Measurements from ENCODE around the gene UAP1L1. TPM values are rescaled to one million over a fixed set of nuclear protein-coding genes. Genes with fewer than 3 reads are reported as not detected.

The UAP1L1 gene
- total RNA-seq, 3 donors from 2014 or later, result 10.5 to 13.6 (median 12.8) TPM

GRCh38 chr9:137111788-137112563 is 34.7 kb downstream of the UAP1L1 start:
- DNase-seq, result no peak
- Histone ChIP-seq H3K36me3 (ENCODE audit: low read depth) (no peaks in the 10 kb centered on the region), H3K4me3 (no peak overlapping the region), H3K9me3 (no peaks in the 10 kb centered on the region), H3K4me1 (ENCODE audit: low read depth) (peaks cover 6% of the 10 kb centered on the region)
- TF ChIP-seq CTCF (IDR thresholded peaks at IDR 0.05), result no peak
- no peak for ATAC-seq
- intact Hi-C loops (cut with DNase I, micrococcal nuclease), result no loop called here

- intact Hi-C loops (cut with DNase I, micrococcal nuclease), result no loop called here
- Histone ChIP-seq H3K4me3 (no peak overlapping the region), H3K36me3 (ENCODE audit: low read depth) (no peaks in the 10 kb centered on the region), H3K9me3 (no peaks in the 10 kb centered on the region), H3K4me1 (ENCODE audit: low read depth) (peaks cover 6% of the 10 kb centered on the region)
- ATAC-seq (no peak), DNase-seq (no peak)
- no peak for TF ChIP-seq CTCF (IDR thresholded peaks at IDR 0.05)
These were observed 35.5 kb downstream of the UAP1L1 start for GRCh38 chr9:137112564-137113384.

- intact Hi-C loops (cut with DNase I, micrococcal nuclease), result no loop called here
- DNase-seq, result no peak
- Histone ChIP-seq H3K4me3 (no peak overlapping the region), H3K4me1 (ENCODE audit: low read depth) (peaks cover 6% of the 10 kb centered on the region), H3K9me3 (no peaks in the 10 kb centered on the region), H3K36me3 (ENCODE audit: low read depth) (no peaks in the 10 kb centered on the region)
- TF ChIP-seq CTCF (IDR thresholded peaks at IDR 0.05), result no peak
- ATAC-seq, result no peak
These were observed 36.3 kb downstream of the UAP1L1 start for GRCh38 chr9:137113385-137114159.

- peaks cover 6% of the 10 kb centered on the region for H3K4me1 ChIP-seq (ENCODE audit: low read depth)
- no peaks in the 10 kb centered on the region for H3K36me3 ChIP-seq (ENCODE audit: low read depth)
- no peak for DNase-seq
- intact Hi-C loops (cut with DNase I, micrococcal nuclease), result no loop called here
- ATAC-seq, result peak; percentile 12
- TF ChIP-seq CTCF (IDR thresholded peaks at IDR 0.05), result no peak
- peak overlapping the region; percentile 31 for H3K4me3 ChIP-seq
- no peaks in the 10 kb centered on the region for H3K9me3 ChIP-seq
These were observed 36.9 kb downstream of the UAP1L1 start for GRCh38 chr9:137114220-137114612.

- ATAC-seq, result peak; percentile 93
- H3K4me1 ChIP-seq (ENCODE audit: low read depth), result peaks cover 6% of the 10 kb centered on the region
- intact Hi-C loops (cut with DNase I, micrococcal nuclease), result loop anchor here (5.0 kb wide), 1 partner anchor 122 kb away; no protein-coding TSS in a partner anchor
These were observed 37.5 kb downstream of the UAP1L1 start, which contains the start of gene DPP7 for GRCh38 chr9:137114613-137115393. Gene DPP7, minus strand, starts transcription at chr9:137114733. Its CDS starts 20 bp downstream, at chr9:137114713.

More at GRCh38 chr9:137114613-137115393, 37.5 kb downstream of the UAP1L1 start, which contains the start of gene DPP7:
- H3K36me3 ChIP-seq (ENCODE audit: low read depth), result no peaks in the 10 kb centered on the region
- DNase-seq, result peak; percentile 77 to 83 (median 82)
- H3K4me3 ChIP-seq, result peak within 1 kb of the TSS; percentile 31
- no peak for TF ChIP-seq CTCF (IDR thresholded peaks at IDR 0.05)
- no peaks in the 10 kb centered on the region for H3K9me3 ChIP-seq
